Activated CD8-positive, alpha-beta memory T cell treated with anti-CD3 and anti-CD28 coated beads, Interleukin-2, amount 50 U/mL, for 1 hour (primary cell): ENCODE measurements around the gene PRICKLE4.
A peak's percentile ranks its signal among the peaks of the same experiment; 100 is the strongest.

Experiments used
- DNase-seq: peaks from one replicate; pipeline ENCODE4 v3.0.0-alpha.2; 2020; ENCODE audit errors: extremely low read depth

The PRICKLE4 gene

DNA sequence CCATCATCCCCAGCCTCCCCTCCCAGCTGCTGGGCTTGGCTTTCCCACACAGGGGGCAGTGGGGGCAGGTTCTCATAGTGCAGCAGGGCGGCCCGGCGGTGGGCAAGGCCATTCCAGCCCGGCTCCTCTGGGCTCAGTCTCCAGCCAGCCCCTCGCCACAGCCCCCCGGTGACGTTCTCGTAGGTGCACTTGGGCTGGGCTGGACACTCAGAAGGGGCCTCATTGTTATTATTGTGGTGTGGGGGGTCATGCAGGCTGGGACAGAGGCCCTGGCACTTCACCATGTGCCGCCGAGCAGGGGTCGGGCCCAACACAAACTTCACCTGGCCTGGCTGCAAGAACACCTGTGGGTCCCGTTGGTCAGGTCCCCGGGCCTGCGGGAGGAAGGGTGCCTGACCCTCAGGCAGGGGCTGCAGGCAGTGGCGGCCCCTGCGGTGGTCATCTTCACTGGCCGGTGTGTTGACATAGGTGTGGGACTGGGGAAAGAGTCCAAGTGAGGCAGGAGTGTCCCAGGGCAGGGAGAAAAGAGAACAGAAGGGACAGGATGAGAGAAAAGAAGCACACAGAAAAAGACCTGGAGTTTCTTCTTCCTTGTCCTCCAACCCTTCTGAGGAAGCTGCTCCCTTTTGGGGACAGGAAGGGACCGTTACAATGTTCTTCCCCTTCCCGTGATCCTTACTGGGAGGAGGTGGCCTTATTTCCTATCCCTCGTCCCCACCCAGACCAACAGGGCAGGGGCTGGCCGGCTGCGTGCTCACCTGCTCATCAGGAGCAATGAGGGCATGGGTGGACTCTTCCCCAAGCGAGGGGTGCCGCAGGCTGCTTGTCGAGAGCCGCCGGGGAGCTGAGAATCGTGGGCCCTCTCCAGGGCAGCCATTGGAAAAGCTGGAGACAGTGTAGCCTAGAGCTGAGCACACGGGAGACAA lies 9.3 kb upstream of the PRICKLE4 start:
- DNase-seq: no peak

DNA sequence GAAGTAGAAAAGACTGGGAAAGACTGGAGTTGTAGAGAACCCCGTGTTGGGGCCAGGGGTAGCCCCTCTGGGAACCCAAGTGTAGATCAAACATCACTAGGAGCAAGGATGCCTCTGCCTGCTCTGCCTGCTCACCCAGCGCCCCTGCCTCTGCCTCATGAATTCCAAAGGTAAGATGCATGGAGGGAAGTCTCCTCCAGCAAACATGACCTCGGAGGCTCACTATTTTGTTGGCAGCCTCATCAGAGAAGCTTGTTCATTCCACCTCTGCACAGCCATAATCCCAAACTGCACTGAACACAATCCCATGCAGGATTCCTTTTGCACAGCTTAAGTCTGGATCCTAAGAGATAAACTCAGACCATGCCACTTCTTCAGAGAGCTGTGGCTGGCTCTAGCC lies 5.7 kb upstream of the PRICKLE4 start:
- no peak for DNase-seq

DNA sequence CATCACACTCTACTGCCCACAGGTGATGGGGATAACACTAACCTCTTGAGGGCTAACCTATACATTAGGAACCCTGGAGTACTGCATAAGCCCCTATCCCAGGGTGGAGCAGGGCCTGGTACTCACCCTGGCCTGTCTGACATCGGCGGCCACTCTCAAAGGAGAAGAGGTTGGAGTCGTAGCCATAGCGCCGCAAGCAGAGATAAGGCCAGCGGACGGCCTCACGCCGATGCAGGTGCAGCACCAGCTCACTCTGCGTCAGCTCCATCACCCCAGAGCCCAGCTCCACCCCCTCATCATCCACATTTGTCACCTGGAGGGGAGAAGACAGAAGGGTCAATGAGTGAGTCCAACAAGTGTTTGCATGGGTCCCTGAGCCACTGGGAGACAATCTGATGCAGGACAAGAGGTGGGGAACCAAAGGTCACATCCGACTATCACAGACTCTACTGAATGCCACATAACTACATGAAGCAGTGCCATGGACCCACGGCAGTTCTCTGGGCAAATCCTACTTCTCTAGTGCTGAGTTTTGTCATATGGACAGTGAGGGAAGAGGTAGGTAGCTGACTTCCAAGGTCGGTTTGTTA lies 5.2 kb upstream of the PRICKLE4 start:
- DNase-seq: no peak

DNA sequence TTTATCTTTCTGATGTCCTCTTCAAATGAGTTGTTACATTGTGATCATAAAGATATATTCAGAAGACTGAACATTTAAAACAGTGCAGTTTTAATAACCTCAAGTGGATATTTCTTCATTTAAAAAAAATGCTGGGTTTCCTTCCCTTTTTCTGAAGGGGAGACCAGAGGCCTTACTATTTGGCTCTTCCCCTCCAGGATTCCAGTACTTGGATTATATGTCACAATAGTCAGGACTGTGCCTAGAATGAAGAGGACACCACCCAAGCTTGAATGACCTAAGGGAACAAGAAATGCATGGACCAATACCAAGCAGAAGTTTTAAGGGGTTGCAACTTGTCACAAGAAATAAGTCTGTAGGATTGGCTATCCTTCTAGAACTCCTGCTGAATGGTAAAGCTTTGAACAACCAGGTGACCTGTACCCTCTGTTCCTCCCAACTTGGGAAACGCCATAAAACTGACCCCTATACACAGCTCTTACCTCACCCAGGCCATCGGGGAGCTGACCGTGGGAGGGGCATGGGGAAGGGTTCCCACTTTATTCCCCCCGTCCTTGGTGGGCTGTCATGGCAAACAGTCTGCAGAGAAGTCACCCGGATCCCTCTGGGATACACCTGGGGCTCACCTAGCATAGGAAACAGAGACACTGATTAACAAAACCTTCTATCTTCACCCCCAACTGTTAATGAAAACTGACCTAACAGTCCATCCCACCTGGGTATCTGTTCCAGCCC lies 2.9 kb upstream of the PRICKLE4 start:
- no peak for DNase-seq

DNA sequence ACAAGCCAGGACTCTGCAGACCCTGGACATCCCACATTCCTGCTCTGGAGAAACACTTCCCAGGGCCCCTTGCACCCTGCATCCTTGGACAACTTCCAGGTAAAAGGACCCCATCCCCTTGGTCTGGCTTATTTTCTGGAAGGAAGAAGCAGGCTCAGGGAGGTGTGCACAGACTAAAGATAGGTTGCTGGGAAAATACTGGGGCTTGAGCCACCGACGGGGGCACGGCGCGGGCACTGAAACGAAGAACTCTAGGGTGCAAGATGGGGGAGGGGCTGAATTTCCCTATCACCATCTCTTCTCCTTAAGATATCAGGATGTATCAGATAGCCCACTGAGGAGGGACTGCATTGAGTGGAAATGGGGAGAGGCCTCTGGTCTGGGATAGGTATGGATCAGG lies 1.7 kb upstream of the PRICKLE4 start:
- DNase-seq: no peak

DNA sequence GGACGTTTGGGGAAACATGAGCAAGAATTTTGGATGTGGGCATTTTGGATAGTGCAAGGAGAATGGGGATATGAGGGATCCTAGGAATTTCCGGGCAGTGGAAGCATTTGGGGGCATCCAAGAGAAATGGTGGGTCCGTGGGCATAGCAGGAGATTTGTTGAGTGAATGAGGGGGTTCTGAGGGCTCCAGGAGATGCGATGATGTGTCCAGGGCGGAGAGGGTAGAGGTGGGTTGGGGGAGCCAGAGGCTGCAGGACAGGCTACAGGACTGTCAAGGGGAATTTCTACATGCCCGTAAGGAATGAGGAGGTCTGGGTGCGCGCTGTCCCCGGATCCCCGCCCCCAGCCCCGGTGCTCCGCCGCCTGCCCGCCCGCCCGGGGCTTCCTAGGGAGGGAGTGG lies 1.2 kb upstream of the PRICKLE4 start:
- DNase-seq: no peak

DNA sequence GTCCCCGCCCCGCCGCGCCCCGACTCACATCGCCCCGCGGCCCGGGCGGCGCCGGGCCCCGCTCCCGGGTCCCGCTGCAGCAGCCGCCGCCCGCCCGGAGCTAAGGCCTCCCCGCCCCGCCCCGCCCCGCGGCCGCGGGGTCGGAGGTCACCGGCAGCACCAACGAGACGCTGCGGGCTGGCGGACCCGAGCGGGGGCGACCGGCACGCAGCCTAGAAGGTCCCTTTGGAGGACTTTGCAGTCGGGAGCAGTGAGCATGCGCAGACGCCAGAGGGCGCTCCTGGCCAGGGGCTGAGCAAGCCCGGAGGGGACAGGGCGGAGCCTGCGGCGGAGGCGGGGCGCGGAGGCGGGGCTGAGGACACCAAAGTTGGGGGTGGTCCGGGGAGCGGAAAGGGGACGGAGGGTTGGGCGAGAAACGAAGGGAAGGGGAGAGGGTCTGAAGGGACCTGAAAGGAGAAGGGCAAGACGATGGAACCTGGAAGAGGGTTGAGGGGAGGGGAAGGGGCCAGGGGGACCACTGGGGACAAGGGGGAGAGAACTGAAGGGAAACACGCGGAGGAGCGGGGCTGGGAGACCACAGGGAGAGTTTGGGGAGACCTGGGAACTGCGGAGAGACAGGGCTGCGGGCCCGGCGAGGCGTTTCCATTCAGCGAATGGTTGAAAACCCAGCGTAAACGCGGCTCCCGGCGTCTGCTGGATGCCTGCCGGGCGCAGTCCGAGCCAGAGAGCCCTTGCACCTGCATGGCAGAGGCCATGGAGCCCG lies 613 bp upstream of the PRICKLE4 start, which contains the start of gene FRS3:
Gene FRS3, minus strand, starts transcription at position 113 of the 763 bp plus-strand sequence. CDS start 2,913 bp downstream, outside the sequence.
- peak; percentile 93 for DNase-seq

DNA sequence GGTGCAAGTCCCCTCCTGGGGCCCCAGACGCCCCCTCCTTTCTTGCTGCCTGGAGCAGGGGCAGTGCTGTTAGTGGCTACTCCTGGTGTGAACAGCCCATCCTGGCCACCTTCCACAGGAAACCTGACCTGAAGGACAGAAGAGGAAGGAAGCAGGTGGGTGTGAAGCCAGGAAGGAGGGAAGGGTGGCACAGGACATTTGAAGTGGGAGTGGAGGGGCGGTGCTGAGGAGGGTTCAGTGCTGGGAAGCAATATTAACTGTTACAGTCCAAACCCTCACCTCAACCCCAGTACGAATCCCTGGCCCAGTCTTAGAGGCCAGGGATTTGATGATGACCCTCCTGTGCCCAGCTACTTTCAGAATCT lies 766 bp downstream of the PRICKLE4 start:
- DNase-seq: no peak

DNA sequence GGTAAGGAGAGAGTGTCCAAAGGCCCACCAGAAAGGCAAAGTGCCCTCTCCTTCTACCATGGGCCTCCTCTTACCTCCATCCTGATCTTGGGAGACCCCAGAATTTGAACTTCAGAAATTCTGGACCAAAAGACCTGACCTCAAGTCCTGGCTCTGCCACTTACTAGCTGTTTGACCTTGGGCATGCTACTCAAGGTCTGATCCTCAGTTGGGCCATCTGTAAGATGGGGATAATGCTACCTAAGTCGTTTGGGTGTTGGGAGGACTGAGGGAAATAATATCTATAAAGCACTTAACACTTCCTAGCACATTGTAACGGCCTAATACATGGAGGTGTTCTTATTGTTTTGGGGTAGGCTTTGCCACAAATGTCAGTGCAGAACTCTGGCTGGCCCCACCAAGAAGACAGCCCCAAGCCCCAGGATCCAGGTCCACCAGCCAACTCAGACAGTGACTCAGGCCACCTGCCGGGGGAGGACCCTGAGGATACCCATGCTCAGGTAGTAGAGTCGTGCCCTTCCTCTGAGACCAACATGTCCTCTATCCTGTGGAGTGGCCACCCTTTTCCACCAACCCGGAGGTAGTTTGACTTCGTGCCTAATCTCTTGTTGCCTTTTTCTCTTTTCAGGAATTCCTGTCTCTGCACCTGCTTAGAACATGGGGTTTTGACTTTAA lies 2.7 kb downstream of the PRICKLE4 start:
- no peak for DNase-seq

DNA sequence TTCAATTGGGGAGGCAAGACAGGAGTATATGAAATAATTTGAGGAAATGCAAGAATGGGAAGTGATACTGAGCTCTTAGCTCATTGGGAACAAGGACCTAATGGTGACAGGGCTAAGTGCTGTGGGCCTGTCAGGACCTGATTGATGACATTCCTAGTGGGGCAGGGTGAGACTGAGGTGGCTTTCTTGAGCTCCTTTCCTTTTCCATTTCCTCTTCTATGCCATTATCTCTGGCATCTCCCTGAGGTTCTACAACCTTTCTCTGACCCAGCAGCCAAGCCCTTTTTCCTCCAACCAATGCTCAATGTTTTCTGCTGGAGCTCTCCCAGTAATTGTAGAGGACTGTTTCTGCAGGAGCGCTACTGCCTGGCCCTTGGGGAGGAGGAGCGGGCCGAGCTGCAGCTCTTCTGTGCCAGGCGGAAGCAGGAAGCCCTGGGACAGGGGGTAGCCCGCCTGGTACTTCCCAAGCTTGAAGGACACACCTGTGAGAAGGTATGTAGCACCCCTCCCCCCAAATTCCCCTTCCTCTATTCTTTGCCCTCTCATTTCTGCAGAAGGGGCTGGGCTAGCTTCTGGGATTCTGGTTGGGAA lies 4.1 kb downstream of the PRICKLE4 start:
- DNase-seq: no peak

DNA sequence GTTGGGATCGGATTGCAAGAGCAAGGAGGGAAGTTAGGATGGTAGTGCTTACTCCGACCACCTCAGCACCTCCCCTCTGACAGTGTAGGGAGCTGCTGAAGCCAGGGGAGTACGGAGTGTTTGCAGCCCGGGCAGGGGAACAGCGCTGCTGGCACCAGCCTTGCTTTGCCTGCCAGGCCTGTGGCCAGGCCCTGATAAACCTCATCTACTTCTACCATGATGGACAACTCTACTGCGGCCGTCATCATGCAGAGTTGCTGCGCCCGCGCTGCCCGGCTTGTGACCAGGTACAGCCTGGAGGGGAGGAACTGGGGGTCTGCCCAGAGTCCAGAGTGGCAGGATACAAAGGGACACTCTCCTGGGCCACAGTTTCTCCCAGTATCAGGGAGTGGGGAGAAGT lies 4.7 kb downstream of the PRICKLE4 start:
- DNase-seq: no peak

DNA sequence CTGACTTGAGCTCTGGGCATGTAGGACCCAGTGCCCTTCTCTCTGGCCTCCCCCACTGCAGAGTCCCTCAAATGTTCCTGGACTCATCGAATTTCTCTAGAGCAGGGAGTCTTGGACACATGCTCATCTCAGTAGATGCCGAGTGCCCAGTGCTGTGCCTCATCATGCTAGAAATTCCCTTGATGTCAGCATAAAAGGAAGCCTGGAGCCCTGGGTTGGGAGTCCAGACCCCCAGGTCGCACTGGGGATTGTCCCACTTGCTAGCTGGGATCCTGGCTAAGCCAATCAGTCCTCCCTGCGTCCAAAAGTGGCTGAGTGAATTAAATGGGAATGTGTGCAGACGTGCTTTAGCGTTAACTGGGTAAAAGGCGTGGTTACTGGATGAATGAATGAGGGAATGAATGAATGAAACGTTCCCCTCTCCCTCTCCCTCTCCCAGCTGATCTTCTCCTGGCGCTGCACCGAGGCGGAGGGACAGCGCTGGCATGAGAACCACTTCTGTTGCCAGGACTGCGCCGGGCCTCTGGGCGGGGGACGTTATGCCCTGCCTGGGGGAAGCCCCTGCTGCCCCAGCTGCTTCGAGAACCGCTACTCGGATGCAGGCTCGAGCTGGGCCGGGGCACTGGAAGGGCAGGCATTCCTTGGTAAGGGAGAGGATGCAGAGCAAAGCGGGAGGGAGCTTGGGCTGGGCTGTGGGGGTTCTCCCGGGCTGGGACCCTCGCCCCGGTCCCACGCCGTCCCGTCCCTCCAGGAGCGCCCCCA lies 5.3 kb downstream of the PRICKLE4 start:
- DNase-seq: no peak

DNA sequence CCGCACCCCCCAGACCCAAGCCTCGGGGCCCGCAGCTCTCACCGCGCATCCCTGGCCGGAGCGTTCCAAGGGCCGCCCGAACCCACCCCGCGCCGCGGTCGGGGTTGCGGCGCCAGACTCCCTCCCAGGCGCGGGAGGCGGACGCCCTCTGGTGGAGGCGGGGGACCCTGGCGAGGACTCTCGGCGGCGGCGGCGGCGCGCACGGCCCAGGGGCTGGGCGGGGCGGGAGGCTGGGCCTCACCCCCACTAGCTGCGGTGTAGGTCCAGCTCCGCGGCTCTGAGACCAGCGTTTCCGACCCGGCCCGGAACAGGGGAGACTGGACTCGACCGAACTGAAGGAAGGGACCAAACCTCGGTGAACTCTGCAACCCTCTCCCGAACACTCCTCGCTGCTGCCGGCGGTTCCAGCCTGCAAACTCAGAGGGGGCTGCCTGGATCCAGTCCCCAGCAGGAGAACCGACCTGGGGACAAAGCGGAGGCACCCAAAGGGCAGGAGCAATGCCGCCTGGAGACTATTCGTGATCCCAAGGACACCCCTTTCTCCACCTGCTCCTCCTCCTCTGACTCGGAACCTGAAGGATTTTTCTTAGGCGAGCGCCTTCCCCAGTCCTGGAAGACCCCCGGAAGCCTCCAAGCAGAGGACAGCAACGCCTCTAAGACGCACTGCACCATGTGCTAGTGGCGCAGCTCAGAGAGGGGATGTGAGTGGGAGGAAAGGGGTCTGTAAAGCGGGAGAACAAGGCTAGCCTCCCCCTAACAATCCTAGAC lies 6.1 kb downstream of the PRICKLE4 start:
- peak; percentile 52 for DNase-seq

DNA sequence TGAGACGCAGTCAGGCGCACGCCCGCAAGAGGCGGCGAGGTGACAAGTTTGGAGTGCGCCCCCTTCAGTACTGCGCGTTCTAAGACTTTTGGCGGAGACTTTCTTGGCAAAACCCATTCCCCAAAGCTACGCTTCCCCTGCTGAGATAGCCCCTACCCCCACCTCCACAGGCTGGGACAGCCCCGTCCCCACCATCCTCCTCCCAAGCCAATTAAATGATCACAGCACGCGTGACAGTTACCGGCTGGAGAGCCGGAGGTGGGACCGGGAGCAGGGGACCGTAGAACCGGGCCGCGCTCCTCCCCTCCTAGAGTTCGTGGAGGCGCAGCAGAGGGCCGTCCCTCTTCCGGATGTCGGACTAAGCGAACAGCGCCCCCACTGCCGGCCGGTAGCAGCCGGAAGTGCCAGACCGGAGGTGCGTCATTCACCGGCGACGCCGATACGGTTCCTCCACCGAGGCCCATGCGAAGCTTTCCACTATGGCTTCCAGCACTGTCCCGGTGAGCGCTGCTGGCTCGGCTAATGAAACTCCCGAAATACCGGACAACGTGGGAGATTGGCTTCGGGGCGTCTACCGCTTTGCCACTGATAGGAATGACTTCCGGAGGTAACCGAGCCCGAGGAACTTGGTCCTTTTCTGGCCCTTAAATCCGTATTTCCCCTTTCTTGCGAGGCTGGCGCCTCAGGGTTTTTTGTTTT lies 6.8 kb downstream of the PRICKLE4 start, which contains the start of gene TOMM6:
Gene TOMM6, plus strand, starts transcription at position 476 of the 699 bp plus-strand sequence. Its CDS starts 4 bp downstream, at position 480.
- peak; percentile 80 for DNase-seq

DNA sequence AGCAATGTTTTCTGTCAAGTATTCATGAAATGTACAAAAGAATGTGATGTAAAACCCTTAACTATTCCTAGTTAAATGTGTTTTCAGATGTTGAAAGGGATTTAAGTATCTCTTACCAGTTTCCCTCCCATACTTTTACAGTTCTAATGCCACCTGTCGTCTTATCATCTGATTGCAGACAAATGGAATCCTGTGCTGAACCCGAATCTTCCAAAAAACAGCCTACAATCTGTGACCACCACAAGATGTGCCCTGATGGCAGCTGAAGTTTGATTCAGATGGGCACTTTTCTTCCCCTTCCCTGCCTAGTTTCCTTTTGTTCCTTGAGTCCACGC lies 8.8 kb downstream of the PRICKLE4 start:
- no peak for DNase-seq

DNA sequence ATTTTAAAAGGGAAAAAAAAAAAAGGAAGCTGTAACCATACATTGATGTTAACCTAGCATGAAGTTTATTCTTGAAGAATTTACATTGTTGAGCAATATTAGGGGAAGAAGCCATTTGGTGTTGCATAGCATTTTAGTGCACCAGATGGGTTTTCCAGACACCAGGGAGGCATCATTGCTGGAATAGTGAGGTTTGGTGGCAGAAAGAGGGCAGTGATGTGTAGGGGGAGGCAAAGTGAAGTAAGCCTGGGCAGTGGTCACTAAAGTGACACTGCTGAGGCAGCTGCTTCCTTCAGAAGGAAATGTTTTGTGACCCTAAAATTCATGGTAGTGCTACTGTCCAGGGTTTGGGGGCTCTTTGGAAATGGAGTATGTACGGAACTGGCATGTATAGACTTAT lies 9.5 kb downstream of the PRICKLE4 start:
- no peak for DNase-seq

DNA sequence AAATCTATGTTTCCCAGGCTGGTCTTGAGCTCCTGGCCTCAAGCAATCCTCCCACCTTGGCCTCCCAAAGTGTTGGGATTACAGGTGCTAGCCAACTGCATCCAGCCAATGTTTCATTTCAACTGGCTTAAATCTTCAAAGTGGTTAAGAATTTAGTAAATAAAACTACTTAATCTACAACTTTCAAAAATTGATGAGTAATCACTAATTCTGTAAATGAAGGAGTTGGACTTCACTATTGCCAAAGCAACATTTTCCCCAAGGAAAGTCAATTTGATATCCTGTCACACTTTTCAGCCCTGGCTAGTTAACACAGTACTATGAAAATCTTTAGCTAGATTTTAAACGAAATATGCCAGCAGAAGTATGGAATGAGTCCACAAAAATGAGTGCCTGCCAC lies 10.7 kb downstream of the PRICKLE4 start:
- no peak for DNase-seq

DNA sequence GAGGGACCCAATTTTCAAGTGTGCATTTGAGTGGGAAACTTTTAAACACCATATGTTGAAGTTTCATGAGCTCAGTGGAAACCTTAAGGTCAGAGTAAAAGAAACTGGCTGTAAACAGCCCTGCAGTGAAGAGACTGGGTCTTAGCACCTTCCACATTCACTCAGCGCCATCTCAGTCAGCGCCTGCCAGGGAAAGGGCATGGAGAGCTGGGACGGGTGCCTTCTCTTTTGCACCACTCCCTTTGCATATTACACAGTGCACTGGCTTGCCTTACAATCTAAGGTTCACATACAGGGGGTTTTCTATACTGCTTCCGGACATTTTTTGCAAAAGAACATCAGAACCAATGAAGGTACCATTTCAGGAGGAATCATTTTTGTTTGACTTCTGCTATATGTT lies 11.4 kb downstream of the PRICKLE4 start:
- DNase-seq: no peak

DNA sequence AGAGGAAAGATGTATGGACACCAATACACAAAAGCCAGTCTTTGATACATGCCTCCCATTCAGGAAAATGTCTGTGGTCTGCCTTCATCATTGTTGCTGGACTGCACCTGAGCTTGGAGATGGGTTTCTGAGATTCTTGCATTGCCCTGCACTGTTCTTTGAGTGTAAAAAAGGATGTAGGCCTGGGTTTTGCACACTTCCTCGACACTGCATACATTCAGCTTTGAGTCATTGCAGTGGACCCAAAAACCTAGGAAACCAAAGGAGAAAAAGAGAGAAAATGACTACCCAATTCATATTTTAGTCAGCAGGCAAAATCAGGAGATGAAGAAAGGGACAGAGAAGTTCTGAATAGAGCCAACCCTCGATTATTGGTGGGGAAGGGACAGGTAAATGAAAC lies 15.9 kb downstream of the PRICKLE4 start:
- no peak for DNase-seq
